ENCODE data around the gene DDR2. TPM values are rescaled to one million over a fixed set of nuclear protein-coding genes. Genes with fewer than 3 reads are reported as not detected.

Gene DDR2
- total and polyA plus RNA-seq, 2 donors from 2014 or later, result 3.9 to 19.8 TPM

DNA sequence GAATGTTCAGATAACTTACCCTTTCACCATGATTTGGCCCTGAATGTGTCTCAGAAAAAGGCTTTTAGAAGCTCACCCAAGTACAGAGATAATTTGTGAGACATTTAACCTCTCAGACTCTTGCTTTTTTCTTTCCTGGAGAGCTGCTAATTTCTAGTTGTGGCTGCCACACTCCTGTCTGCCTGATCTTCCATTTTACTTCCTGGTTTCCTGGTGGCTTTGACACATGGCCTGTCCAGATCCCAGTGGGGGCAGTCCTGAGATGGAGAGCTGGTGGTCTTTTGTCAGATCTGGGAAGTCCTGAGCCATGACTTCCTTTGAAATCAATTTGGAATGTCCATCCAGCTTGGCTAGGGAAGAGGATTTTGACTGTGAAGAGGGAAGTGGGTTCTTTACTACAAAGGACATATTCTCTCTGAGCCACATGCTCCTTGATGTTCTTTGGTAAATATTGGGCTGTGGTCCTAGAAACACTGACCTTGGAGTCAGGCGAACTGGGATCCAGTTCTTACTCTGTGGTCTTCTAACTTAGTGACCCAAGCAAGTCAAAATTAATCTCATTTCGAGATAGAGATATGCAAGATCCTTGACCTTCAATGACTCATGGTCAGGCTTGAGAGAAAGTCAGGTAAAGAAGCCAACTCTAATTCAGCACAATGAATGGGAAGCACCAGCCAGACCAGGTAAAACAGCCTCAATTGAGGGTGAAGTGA is 80.2 kb downstream of the DDR2 start:
- no peak for FAIRE-seq
- intact Hi-C loops (cut with DNase I), result no loop called here
- no peak for DNase-seq
- H3K4me1 ChIP-seq (ENCODE audit: control insufficient read depth in 2 of 3, insufficient read depth in 2 of 3, low read depth in 1 of 3, low read length in 3 of 3), result no peaks in the 10 kb centered on the region
- H3K36me3 ChIP-seq (ENCODE audit: control insufficient read depth in 2 of 3, insufficient read depth in 3 of 3, low read length in 3 of 3), result no peaks in the 10 kb centered on the region
- H3K4me3 ChIP-seq (ENCODE audit: low read length in 3 of 3), result no peak overlapping the region
- no peaks in the 10 kb centered on the region for H3K9me3 ChIP-seq (ENCODE audit: control insufficient read depth in 2 of 3, insufficient read depth in 1 of 3, low read length in 3 of 3)
- no peaks in the 10 kb centered on the region for H3K27me3 ChIP-seq (ENCODE audit: control insufficient read depth, insufficient read depth, low read length)
- H3K27ac ChIP-seq (ENCODE audit: low read depth in 2 of 2, low read length in 2 of 2), result no peak overlapping the region
- TF ChIP-seq, protein P1, sequence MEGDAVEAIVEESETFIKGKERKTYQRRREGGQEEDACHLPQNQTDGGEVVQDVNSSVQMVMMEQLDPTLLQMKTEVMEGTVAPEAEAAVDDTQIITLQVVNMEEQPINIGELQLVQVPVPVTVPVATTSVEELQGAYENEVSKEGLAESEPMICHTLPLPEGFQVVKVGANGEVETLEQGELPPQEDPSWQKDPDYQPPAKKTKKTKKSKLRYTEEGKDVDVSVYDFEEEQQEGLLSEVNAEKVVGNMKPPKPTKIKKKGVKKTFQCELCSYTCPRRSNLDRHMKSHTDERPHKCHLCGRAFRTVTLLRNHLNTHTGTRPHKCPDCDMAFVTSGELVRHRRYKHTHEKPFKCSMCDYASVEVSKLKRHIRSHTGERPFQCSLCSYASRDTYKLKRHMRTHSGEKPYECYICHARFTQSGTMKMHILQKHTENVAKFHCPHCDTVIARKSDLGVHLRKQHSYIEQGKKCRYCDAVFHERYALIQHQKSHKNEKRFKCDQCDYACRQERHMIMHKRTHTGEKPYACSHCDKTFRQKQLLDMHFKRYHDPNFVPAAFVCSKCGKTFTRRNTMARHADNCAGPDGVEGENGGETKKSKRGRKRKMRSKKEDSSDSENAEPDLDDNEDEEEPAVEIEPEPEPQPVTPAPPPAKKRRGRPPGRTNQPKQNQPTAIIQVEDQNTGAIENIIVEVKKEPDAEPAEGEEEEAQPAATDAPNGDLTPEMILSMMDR (IDR thresholded peaks at IDR 0.05; ENCODE audit: borderline replicate concordance, extremely low read depth, insufficient read depth), result no peak
- H3K9ac ChIP-seq (ENCODE audit: low read length in 3 of 3), result no peak overlapping the region

DNA sequence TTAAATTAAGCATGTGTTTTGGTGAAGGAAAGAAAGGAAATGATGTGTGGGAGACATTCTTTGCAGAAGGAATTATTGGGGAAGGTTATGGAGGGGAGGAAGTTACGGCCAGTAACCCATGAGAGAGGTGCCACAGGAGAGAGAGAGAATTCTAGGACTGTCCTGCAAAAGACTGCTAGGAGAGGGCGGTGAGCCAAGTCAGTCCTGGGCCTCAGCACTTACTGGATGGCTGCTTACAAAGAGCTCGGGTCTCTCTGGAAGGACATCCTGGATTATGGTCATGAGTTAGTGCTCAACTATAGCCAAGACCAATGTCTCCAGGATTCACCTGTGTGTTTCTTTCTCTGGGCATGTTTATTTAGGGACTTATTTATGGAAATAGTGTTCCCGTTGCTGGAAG is 83.9 kb downstream of the DDR2 start:
- Histone ChIP-seq H3K27ac (ENCODE audit: low read depth in 2 of 2, low read length in 2 of 2) (no peak overlapping the region), H3K27me3 (ENCODE audit: control insufficient read depth, insufficient read depth, low read length) (no peaks in the 10 kb centered on the region), H3K9ac (ENCODE audit: low read length in 3 of 3) (no peak overlapping the region), H3K4me1 (ENCODE audit: control insufficient read depth in 2 of 3, insufficient read depth in 2 of 3, low read depth in 1 of 3, low read length in 3 of 3) (no peaks in the 10 kb centered on the region), H3K4me3 (ENCODE audit: low read length in 3 of 3) (no peak overlapping the region), H3K9me3 (ENCODE audit: control insufficient read depth in 2 of 3, insufficient read depth in 1 of 3, low read length in 3 of 3) (no peaks in the 10 kb centered on the region), H3K36me3 (ENCODE audit: control insufficient read depth in 2 of 3, insufficient read depth in 3 of 3, low read length in 3 of 3) (no peaks in the 10 kb centered on the region)
- TF ChIP-seq, protein P1 (IDR thresholded peaks at IDR 0.05; ENCODE audit: borderline replicate concordance, extremely low read depth, insufficient read depth), result no peak
- FAIRE-seq (no peak), DNase-seq (peak in 1 of 5 donors; percentile 30)
- intact Hi-C loops (cut with DNase I), result no loop called here

DNA sequence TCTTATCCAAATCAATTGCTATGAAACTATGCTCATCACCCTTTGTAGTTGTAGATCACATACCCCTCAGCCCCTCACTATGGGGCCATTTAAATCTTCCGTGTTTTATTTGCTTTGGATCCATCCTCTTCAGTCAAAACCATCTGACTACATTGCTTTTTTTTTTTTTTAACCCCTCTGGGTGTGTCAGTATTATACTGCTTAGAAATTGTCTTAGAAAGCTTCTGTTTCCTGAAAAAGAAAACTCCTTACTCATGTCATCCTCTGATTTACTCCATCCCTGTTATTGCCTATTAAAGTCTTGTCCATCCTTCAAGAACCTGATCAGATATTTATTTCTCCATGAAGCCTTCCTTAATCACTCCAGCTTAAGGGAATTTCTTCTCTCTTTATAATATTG is 84.3 kb downstream of the DDR2 start:
- Histone ChIP-seq H3K4me1 (ENCODE audit: control insufficient read depth in 2 of 3, insufficient read depth in 2 of 3, low read depth in 1 of 3, low read length in 3 of 3) (no peaks in the 10 kb centered on the region), H3K9ac (ENCODE audit: low read length in 3 of 3) (no peak overlapping the region), H3K27me3 (ENCODE audit: control insufficient read depth, insufficient read depth, low read length) (no peaks in the 10 kb centered on the region), H3K4me3 (ENCODE audit: low read length in 3 of 3) (no peak overlapping the region), H3K36me3 (ENCODE audit: control insufficient read depth in 2 of 3, insufficient read depth in 3 of 3, low read length in 3 of 3) (no peaks in the 10 kb centered on the region), H3K9me3 (ENCODE audit: control insufficient read depth in 2 of 3, insufficient read depth in 1 of 3, low read length in 3 of 3) (no peaks in the 10 kb centered on the region), H3K27ac (ENCODE audit: low read depth in 2 of 2, low read length in 2 of 2) (no peak overlapping the region)
- DNase-seq (no peak), FAIRE-seq (no peak)
- TF ChIP-seq, protein P1 (IDR thresholded peaks at IDR 0.05; ENCODE audit: borderline replicate concordance, extremely low read depth, insufficient read depth), result no peak
- intact Hi-C loops (cut with DNase I), result no loop called here
